GOT3 (cell line): Measurements from ENCODE around the gene HIVEP3.

ENCODE experiments used
- DNase-seq: peaks from one replicate; lab custom pipeline; 2025; ENCODE audit warnings: mixed read lengths; lab: John Stamatoyannopoulos, UW

Gene HIVEP3

GRCh38 chr1:41533016-41533730 lies 385.5 kb downstream of the HIVEP3 start:
- DNase-seq = no peak

GRCh38 chr1:41532206-41532975 lies 386.3 kb downstream of the HIVEP3 start:
- DNase-seq = no peak

- DNase-seq = no peak
These were observed 388.3 kb downstream of the HIVEP3 start for GRCh38 chr1:41530411-41530810.

GRCh38 chr1:41529621-41530395 lies 388.9 kb downstream of the HIVEP3 start:
- no peak for DNase-seq

GRCh38 chr1:41528726-41529605 lies 389.8 kb downstream of the HIVEP3 start:
- no peak for DNase-seq

- DNase-seq = no peak
These were observed 390.6 kb downstream of the HIVEP3 start for GRCh38 chr1:41528106-41528505.

GRCh38 chr1:41526956-41527561 lies 391.7 kb downstream of the HIVEP3 start:
- no peak for DNase-seq

GRCh38 chr1:41525891-41526587 lies 392.7 kb downstream of the HIVEP3 start:
- DNase-seq = no peak

GRCh38 chr1:41524676-41525675 lies 393.7 kb downstream of the HIVEP3 start:
- no peak for DNase-seq

- DNase-seq = no peak
These were observed 394.6 kb downstream of the HIVEP3 start for GRCh38 chr1:41523949-41524675.

- DNase-seq = no peak
These were observed 395.7 kb downstream of the HIVEP3 start for GRCh38 chr1:41523071-41523470.

- no peak for DNase-seq
These were observed 397.0 kb downstream of the HIVEP3 start for GRCh38 chr1:41521766-41522165.

GRCh38 chr1:41520951-41521752 lies 397.6 kb downstream of the HIVEP3 start:
- DNase-seq = no peak

GRCh38 chr1:41519667-41520066 lies 399.1 kb downstream of the HIVEP3 start:
- DNase-seq = no peak

GRCh38 chr1:41518471-41518870 lies 400.3 kb downstream of the HIVEP3 start:
- no peak for DNase-seq

- no peak for DNase-seq
These were observed 401.7 kb downstream of the HIVEP3 start for GRCh38 chr1:41517062-41517438.

- DNase-seq = peak; percentile 80
These were observed 402.3 kb downstream of the HIVEP3 start for GRCh38 chr1:41516168-41517061.
